Thyroid gland (tissue), 4 donors: ENCODE measurements around the gene SMARCAD1.

Experiments used
- CTCF ChIP-seq, 6 experiments: fragments of 200-600 bp in 3 of 6; fragments of 450-650 bp in 3 of 6; sonication (generic) in 3 of 6; IDR thresholded peaks; one replicate each; pipeline ENCODE4 v1.5.1; 2016 to 2019; ENCODE audit warnings: antibody characterized with exemption in 6 of 6, mild to moderate bottlenecking in 2 of 6, inconsistent platforms in 1 of 6, moderate library complexity in 1 of 6
- POLR2A ChIP-seq, 2 donors: fragments of 450-650 bp; IDR thresholded peaks; one replicate each; pipeline ENCODE4 v1.6.1; 2017; ENCODE audit warnings: antibody characterized with exemption in 2 of 2, mild to moderate bottlenecking in 2 of 2, moderate library complexity in 1 of 2

- TF ChIP-seq CTCF (IDR thresholded peaks at IDR 0.05) (no peak), POLR2A (IDR thresholded peaks at IDR 0.05) (no peak)
Observed at GRCh38 chr4:94284889-94285288, 77.2 kb downstream of the SMARCAD1 start.
